Transverse colon (tissue), 4 donors: ENCODE results near the gene PLD3. TPM values are rescaled to one million over a fixed set of nuclear protein-coding genes. Genes with fewer than 3 reads are reported as not detected.

Experiments used
- DNase-seq: peaks from one replicate; pipeline ENCODE4 v3.0.0-alpha.2; 2019
- H3K27ac ChIP-seq, 4 donors: fragments of 200-600 bp; sonication (generic); 2 replicates each; pipeline ENCODE4 v1.5.1; 2016 to 2018; ENCODE audit warnings: inconsistent platforms in 4 of 4
- H3K27me3 ChIP-seq: fragments of 200-600 bp; sonication (generic); 2 replicates; pipeline ENCODE4 v1.5.1; 2017; ENCODE audit warnings: inconsistent platforms
- H3K36me3 ChIP-seq, 4 donors: fragments of 200-600 bp; sonication (generic); 2 replicates each; pipeline ENCODE4 v1.5.1; 2017 to 2019; ENCODE audit warnings: inconsistent platforms in 4 of 4
- H3K4me1 ChIP-seq, 4 donors: fragments of 200-600 bp; sonication (generic); 2 replicates each; pipeline ENCODE4 v1.5.1; 2017 to 2020; ENCODE audit warnings: inconsistent platforms in 4 of 4
- H3K4me3 ChIP-seq, 4 donors: fragments of 200-600 bp; sonication (generic); 1 replicate in 1 of 4; 2 replicates in 3 of 4; pipeline versions ENCODE4 v1.5.1 to v1.6.1; 2017 to 2019; ENCODE audit warnings: inconsistent platforms in 4 of 4
- H3K9me3 ChIP-seq, 2 donors: fragments of 200-600 bp; sonication (generic); 2 replicates each; pipeline ENCODE4 v1.5.1; 2017 to 2019; ENCODE audit warnings: inconsistent platforms in 2 of 2
- CTCF ChIP-seq, 5 experiments: fragments of 200-600 bp in 3 of 5; fragments of 450-650 bp in 2 of 5; sonication (generic) in 3 of 5; IDR thresholded peaks; 1 replicate in 2 of 5; 2 replicates in 3 of 5; pipeline ENCODE4 v1.5.1; 2016 to 2017; ENCODE audit warnings: antibody characterized with exemption in 5 of 5, inconsistent platforms in 3 of 5, mild to moderate bottlenecking in 2 of 5, moderate library complexity in 1 of 5
- EP300 ChIP-seq: sonication (generic); formaldehyde crosslinking; IDR thresholded peaks from one replicate; pipeline ENCODE4 v1.6.1; 2017; ENCODE audit warnings: antibody characterized with exemption, low read depth
- POLR2A ChIP-seq: fragments of 450-650 bp; IDR thresholded peaks from one replicate; pipeline ENCODE4 v1.6.1; 2016; ENCODE audit warnings: antibody characterized with exemption, mild to moderate bottlenecking, moderate library complexity
- POLR2AphosphoS5 ChIP-seq, 3 donors: sonication (generic); formaldehyde crosslinking; IDR thresholded peaks; one replicate each; pipeline ENCODE4 v1.6.1; 2016; ENCODE audit warnings: antibody characterized with exemption in 3 of 3
- WGBS, 2 donors: methylation state at CpG; one replicate each; pipeline ENCODE4 v1.1.5; 2018; ENCODE audit warnings: low coverage in 1 of 2; 5-methylcytosine and 5-hydroxymethylcytosine counted together
- in situ Hi-C, 4 donors: fragments of 200-750 bp; cut with MboI; loops; one replicate each; pipeline versions ENCODE4 v1.15.0 to v1.15.1; 2017; ENCODE audit warnings: low sequenced_read_pairs in 3 of 4, low pct_ligation_motif_present in 1 of 4, low pct_unique_long_range_greater_than_20kb in 1 of 4
- intact Hi-C: fragments of 100-400 bp; cut with DNase I; formaldehyde crosslinking; loops from one replicate; pipeline ENCODE4 v1.15.1; 2023; ENCODE audit warnings: low total_unique reads
- total RNA-seq, 4 donors: library from RNA; depleted of rRNA; stranded (reverse); fragments of >200 nt; gene quantifications; one replicate each; pipeline ENCODE4 v1.1.0, GENCODE V29; 2016

PLD3 gene
- total RNA-seq, 4 donors from 2014 or later, result 91.6 to 322 (median 179) TPM

GRCh38 chr19:40383668-40384248 lies 35.3 kb downstream of the PLD3 start:
- Histone ChIP-seq H3K27me3 (no peaks in the 10 kb centered on the region), H3K27ac (no peak overlapping the region), H3K36me3 (no peaks in the 10 kb centered on the region), H3K4me1 (no peaks in the 10 kb centered on the region), H3K9me3 (no peaks in the 10 kb centered on the region), H3K4me3 (no peak overlapping the region)
- TF ChIP-seq EP300, result no peak
- TF ChIP-seq CTCF (IDR thresholded peaks at IDR 0.05), result no peak
- TF ChIP-seq POLR2A, result no peak
- no peak for TF ChIP-seq POLR2AphosphoS5 (IDR thresholded peaks at IDR 0.05)
- WGBS, 2 donors, result 85% methylated on average over 7 to 27 of the region's 28 CpGs
- in situ Hi-C loops (no loop called here), intact Hi-C loops (no loop called here)
- no peak for DNase-seq

- 88 to 100% methylated on average over 3 to 10 of the region's 10 CpGs for WGBS, 2 donors
- Histone ChIP-seq H3K4me1 (no peaks in the 10 kb centered on the region), H3K27me3 (no peaks in the 10 kb centered on the region), H3K36me3 (no peaks in the 10 kb centered on the region), H3K4me3 (no peak overlapping the region), H3K27ac (no peak overlapping the region), H3K9me3 (no peaks in the 10 kb centered on the region)
- intact Hi-C loops (no loop called here), in situ Hi-C loops (no loop called here)
- DNase-seq, result no peak
- TF ChIP-seq EP300 (no peak), POLR2AphosphoS5 (IDR thresholded peaks at IDR 0.05) (no peak), POLR2A (no peak), CTCF (IDR thresholded peaks at IDR 0.05) (no peak)
These were observed 38.7 kb downstream of the PLD3 start for GRCh38 chr19:40387155-40387554.

- Histone ChIP-seq H3K4me3 (no peak overlapping the region), H3K27ac (no peak overlapping the region), H3K4me1 (no peaks in the 10 kb centered on the region), H3K27me3 (no peaks in the 10 kb centered on the region), H3K9me3 (no peaks in the 10 kb centered on the region), H3K36me3 (no peaks in the 10 kb centered on the region)
- TF ChIP-seq CTCF (IDR thresholded peaks at IDR 0.05), result no peak
- no peak for TF ChIP-seq EP300
- TF ChIP-seq POLR2A, result no peak
- TF ChIP-seq POLR2AphosphoS5 (IDR thresholded peaks at IDR 0.05), result no peak
- no peak for DNase-seq
- WGBS, 2 donors, result 88% methylated on average over 3 of the region's 3 CpGs; no CpG with 5 or more reads in 1 of the 2 donors
- in situ Hi-C loops (no loop called here), intact Hi-C loops (no loop called here)
These were observed 40.0 kb downstream of the PLD3 start for GRCh38 chr19:40388481-40388880.

GRCh38 chr19:40389404-40390083 lies 41.0 kb downstream of the PLD3 start:
- Histone ChIP-seq H3K4me3 (no peak overlapping the region), H3K4me1 (no peaks in the 10 kb centered on the region), H3K27ac (no peak overlapping the region), H3K36me3 (no peaks in the 10 kb centered on the region), H3K9me3 (no peaks in the 10 kb centered on the region), H3K27me3 (no peaks in the 10 kb centered on the region)
- in situ Hi-C loops, result no loop called here
- intact Hi-C loops, result no loop called here
- TF ChIP-seq POLR2AphosphoS5 (IDR thresholded peaks at IDR 0.05) (no peak), POLR2A (no peak), EP300 (no peak), CTCF (IDR thresholded peaks at IDR 0.05) (no peak)
- WGBS, 2 donors, result 96% methylated on average over 30 of the region's 33 CpGs; no CpG with 5 or more reads in 1 of the 2 donors
- DNase-seq, result no peak
